Fibroblast of villous mesenchyme (primary cell): ENCODE data around the gene POLN. TPM values are rescaled to one million over a fixed set of nuclear protein-coding genes. Genes with fewer than 3 reads are reported as not detected.

Experiments used
- DNase-seq: peaks from one replicate; pipeline ENCODE4 v3.0.0-alpha.2; 2010; ENCODE audit warnings: low read depth
- H3K4me3 ChIP-seq: 2 replicates; pipeline ENCODE4 v1.5.1; 2011; ENCODE audit warnings: low read depth, mild to moderate bottlenecking, low read length
- CTCF ChIP-seq: IDR thresholded peaks from 2 replicates; pipeline ENCODE4 v1.5.1; 2012; ENCODE audit warnings: low read depth, mild to moderate bottlenecking, low read length; ENCODE audit not compliant: insufficient read depth
- total RNA-seq: library from RNA; depleted of rRNA; stranded (reverse); fragments of >200 nt; gene quantifications from 2 replicates; pipeline ENCODE4 v1.2.3, GENCODE V29; 2012

POLN gene
- total RNA-seq, 1 donor: 4.7 TPM

GRCh38 chr4:2266821-2267220 is 24.9 kb upstream of the POLN start:
- no peak overlapping the region for H3K4me3 ChIP-seq
- no peak for TF ChIP-seq CTCF
- no peak for DNase-seq

GRCh38 chr4:2266181-2266580 is 24.3 kb upstream of the POLN start:
- no peak for TF ChIP-seq CTCF
- peak; percentile 59 for DNase-seq
- no peak overlapping the region for H3K4me3 ChIP-seq

- no peak overlapping the region for H3K4me3 ChIP-seq
- no peak for DNase-seq
- TF ChIP-seq CTCF: no peak
Observed at GRCh38 chr4:2265113-2266110, 23.5 kb upstream of the POLN start.

GRCh38 chr4:2264481-2265041 is 22.6 kb upstream of the POLN start:
- no peak for DNase-seq
- no peak for TF ChIP-seq CTCF
- no peak overlapping the region for H3K4me3 ChIP-seq

- no peak for TF ChIP-seq CTCF
- no peak for DNase-seq
- H3K4me3 ChIP-seq: no peak overlapping the region
Observed at GRCh38 chr4:2263926-2264321, 22.0 kb upstream of the POLN start.

- TF ChIP-seq CTCF: no peak
- H3K4me3 ChIP-seq: peak overlapping the region; percentile 63
- no peak for DNase-seq
Observed at GRCh38 chr4:2262944-2263250, 21.0 kb upstream of the POLN start.
